ENCODE results near the gene EEIG1.
A peak's percentile ranks its signal among the peaks of the same experiment; 100 is the strongest.

DNA sequence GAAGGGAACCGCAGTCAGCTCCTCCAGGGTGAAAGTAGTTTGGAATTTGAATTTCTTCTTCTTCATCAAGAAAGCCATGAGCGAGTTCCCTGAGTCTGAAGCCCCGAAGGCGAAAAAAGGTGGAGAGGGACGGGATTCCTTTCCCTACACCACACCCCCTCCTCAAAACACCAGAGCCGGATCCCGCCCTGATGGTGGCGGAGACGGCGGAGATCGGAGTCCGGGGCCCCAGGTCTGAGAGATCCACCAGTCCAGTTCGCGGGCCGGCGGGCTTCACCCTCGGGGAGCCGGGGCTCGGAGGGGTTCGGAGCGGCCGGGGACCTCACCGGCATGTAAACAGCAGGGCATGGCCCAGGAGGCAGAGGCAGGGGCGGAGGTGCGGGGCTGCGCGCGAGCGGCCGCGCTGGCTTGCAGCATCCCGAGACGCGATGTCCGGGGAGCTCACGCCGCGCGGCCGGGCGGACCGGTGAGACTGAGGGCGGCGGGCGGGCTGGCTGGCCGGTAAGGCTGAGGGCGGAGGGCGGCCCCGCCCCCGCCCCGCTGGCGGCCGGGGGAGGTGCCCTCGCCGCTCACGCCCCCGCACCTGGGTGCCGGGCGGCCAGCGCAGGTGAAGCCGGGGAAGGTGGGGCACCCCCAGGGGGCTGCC lies 606 bp downstream of the EEIG1 start:
- no peak for TF ChIP-seq SMARCA5 (IDR thresholded peaks at IDR 0.05)
- no peak for TF ChIP-seq CHD2 (IDR thresholded peaks at IDR 0.05; ENCODE audit: borderline replicate concordance, low read depth, low read length)
- no peak for TF ChIP-seq FOS (IDR thresholded peaks at IDR 0.05; ENCODE audit: borderline replicate concordance, extremely low read depth, insufficient read length)
- TF ChIP-seq KAT2A (conservative IDR thresholded peaks at IDR 0.05; ENCODE audit: control insufficient read depth, low read depth, low read length) = no peak
- TF ChIP-seq, protein P1, sequence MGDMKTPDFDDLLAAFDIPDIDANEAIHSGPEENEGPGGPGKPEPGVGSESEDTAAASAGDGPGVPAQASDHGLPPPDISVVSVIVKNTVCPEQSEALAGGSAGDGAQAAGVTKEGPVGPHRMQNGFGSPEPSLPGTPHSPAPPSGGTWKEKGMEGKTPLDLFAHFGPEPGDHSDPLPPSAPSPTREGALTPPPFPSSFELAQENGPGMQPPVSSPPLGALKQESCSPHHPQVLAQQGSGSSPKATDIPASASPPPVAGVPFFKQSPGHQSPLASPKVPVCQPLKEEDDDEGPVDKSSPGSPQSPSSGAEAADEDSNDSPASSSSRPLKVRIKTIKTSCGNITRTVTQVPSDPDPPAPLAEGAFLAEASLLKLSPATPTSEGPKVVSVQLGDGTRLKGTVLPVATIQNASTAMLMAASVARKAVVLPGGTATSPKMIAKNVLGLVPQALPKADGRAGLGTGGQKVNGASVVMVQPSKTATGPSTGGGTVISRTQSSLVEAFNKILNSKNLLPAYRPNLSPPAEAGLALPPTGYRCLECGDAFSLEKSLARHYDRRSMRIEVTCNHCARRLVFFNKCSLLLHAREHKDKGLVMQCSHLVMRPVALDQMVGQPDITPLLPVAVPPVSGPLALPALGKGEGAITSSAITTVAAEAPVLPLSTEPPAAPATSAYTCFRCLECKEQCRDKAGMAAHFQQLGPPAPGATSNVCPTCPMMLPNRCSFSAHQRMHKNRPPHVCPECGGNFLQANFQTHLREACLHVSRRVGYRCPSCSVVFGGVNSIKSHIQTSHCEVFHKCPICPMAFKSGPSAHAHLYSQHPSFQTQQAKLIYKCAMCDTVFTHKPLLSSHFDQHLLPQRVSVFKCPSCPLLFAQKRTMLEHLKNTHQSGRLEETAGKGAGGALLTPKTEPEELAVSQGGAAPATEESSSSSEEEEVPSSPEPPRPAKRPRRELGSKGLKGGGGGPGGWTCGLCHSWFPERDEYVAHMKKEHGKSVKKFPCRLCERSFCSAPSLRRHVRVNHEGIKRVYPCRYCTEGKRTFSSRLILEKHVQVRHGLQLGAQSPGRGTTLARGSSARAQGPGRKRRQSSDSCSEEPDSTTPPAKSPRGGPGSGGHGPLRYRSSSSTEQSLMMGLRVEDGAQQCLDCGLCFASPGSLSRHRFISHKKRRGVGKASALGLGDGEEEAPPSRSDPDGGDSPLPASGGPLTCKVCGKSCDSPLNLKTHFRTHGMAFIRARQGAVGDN (IDR thresholded peaks at IDR 0.05) = 0 out of 2 replicates have a peak, but pooled peaks have one; percentile 23
- TF ChIP-seq, protein P2, sequence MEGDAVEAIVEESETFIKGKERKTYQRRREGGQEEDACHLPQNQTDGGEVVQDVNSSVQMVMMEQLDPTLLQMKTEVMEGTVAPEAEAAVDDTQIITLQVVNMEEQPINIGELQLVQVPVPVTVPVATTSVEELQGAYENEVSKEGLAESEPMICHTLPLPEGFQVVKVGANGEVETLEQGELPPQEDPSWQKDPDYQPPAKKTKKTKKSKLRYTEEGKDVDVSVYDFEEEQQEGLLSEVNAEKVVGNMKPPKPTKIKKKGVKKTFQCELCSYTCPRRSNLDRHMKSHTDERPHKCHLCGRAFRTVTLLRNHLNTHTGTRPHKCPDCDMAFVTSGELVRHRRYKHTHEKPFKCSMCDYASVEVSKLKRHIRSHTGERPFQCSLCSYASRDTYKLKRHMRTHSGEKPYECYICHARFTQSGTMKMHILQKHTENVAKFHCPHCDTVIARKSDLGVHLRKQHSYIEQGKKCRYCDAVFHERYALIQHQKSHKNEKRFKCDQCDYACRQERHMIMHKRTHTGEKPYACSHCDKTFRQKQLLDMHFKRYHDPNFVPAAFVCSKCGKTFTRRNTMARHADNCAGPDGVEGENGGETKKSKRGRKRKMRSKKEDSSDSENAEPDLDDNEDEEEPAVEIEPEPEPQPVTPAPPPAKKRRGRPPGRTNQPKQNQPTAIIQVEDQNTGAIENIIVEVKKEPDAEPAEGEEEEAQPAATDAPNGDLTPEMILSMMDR (IDR thresholded peaks at IDR 0.05 in 2 of 3, conservative IDR thresholded peaks at IDR 0.05 in 1 of 3; ENCODE audit: control insufficient read depth in 2 of 3, extremely low read depth in 1 of 3, insufficient read depth in 1 of 3, low read depth in 3 of 3, low read length in 3 of 3) = no peak
- no peak for TF ChIP-seq JUND (IDR thresholded peaks at IDR 0.05; ENCODE audit: low read depth, low read length)
